CD1c-positive myeloid dendritic cell (primary cell): ENCODE data around the gene LAS1L.
"Not testable (repeated sequence)": the region's sequence is repeated elsewhere in the genome, so short reads cannot be mapped to it uniquely, and the experiment has no call there.

Source experiments
- DNase-seq: peaks from one replicate; pipeline ENCODE4 v3.0.0-alpha.2; 2016; ENCODE audit errors: extremely low spot score

Gene LAS1L

GRCh38 chrX:65517923-65518322 lies 16.7 kb downstream of the LAS1L start:
- no peak for DNase-seq

DNA sequence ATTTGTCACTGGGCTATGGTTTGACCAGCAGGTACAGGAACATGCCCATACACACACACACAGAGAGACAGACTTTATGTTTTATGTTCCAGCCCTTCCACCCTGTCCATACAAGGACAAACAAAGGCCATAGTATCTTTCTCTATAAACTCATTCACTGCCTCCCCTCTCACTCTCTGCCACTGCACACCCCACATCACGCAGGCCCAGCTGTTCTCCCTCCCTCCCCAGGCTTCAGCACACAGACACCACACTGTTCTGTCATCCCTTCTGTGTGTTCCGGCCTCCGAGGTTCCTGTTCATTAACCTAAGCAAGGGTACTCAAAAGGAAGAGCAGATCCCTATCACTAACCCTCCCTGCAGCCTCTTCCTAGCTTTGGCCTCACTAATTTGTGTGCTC lies 17.8 kb downstream of the LAS1L start:
- DNase-seq, result no peak

- DNase-seq, result no peak
Measured at GRCh38 chrX:65513610-65514009, 21.0 kb downstream of the LAS1L start.

DNA sequence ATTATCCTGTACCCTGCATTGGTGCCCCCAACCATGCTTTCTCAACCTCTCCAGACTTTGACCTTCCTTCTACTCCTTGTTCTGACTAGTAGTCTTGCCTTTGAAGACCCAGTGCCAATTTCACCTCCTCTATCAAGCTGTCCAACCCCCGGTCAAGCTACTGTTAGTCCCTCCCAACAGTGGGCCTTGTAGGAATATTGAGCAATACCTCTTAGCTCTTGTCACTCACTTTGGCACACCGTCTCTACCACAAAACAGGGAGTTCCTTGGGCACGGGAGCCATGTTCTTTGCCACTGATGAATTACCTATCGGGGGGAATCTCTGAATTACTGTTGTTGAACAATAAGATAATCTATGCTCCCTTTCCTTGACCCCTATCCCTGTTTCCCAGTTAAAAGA lies 25.2 kb downstream of the LAS1L start:
- DNase-seq, result no peak

GRCh38 chrX:65508851-65509250 lies 25.7 kb downstream of the LAS1L start:
- DNase-seq, result no peak

DNA sequence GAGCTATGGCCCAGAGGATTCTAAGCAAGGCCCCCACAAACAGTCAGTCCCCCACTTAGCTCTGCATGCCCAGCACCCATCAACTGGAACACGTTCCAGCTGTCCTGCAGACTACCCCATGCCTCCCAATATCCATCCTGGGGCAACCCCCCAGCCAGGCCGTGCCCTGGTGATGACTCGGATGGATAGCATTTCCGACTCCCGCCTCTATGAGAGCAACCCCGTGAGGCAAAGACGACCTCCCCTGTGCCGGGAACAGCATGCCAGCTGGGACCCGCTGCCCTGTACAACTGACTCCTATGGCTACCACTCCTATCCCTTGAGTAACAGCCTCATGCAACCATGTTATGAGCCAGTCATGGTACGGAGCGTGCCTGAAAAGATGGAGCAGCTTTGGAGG lies 32.0 kb downstream of the LAS1L start:
- no peak for DNase-seq

GRCh38 chrX:65493431-65493830 lies 41.2 kb downstream of the LAS1L start:
- DNase-seq, result no peak

DNA sequence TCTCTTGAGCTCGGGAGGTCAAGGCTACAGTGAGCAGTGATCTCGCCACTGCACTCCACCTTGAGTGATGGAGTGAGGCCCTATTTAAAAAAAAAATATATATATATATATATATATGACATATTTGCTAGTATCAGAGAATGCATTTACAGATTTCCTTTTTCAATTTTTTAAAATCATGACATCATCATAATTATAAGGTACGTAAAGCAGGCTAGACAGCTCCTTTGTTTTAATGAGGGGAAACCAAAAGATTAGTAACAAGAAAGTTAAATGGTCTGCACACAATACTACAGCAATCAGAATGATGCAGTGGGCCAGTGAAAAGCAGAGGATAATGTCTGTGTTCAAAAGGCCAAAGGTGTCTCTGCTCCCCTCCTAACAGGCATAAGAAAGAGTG lies 43.0 kb downstream of the LAS1L start:
- DNase-seq, result no peak

GRCh38 chrX:65488495-65488894 lies 46.1 kb downstream of the LAS1L start:
- DNase-seq, result no peak

- no peak for DNase-seq
Measured at GRCh38 chrX:65480960-65481359, 53.6 kb downstream of the LAS1L start.

GRCh38 chrX:65479102-65479501 lies 55.5 kb downstream of the LAS1L start:
- DNase-seq, result not testable (repeated sequence)

- no peak for DNase-seq
Measured at GRCh38 chrX:65476564-65476963, 58.0 kb downstream of the LAS1L start.

DNA sequence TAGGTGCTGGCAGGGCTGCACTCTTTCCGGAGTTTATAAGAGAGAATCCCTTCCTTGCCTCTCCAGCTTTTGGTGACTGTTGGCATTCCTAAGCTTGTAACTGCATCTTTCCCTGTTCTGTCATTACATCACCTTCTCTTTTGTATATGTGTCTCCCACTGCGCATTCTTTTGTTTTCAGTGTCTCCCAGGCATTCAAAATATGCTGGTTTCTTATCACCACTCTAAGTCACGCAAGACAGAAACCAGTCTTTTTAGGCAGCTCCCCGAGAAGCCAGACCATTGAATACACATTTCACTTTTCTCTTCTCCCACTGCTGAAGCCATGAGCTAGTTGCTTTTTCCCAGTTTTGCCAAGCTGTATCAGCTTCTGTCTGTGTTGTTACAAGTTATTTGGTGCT lies 71.0 kb downstream of the LAS1L start:
- no peak for DNase-seq
